Measurements from ENCODE around the gene KRTAP20-2. TPM values are rescaled to one million over a fixed set of nuclear protein-coding genes. Genes with fewer than 3 reads are reported as not detected.

KRTAP20-2 gene
- total RNA-seq (2021; fragmentation: NEBNext Ultra II Directional; extraction: Animal tissue kit (Norgen Biotek cat#: 25700)): not detected in 2 replicates
- not detected in 2 replicates for polyA plus RNA-seq (2011; rRNA removed)
- polyA plus RNA-seq (2011; cell fraction: cytosol; rRNA removed): not detected
- not detected for polyA plus RNA-seq (2011; cell fraction: nucleus; rRNA removed)
- polyA plus RNA-seq (2012, experiment 1 of 2): not detected in 4 replicates
- not detected for polyA plus RNA-seq (2012, experiment 2 of 2)
- polyA plus RNA-seq (2013, experiment 1 of 2): not detected
- polyA plus RNA-seq (2013, experiment 2 of 2): not detected
- polyA minus RNA-seq (2011; rRNA and poly(A)+ RNA removed): not detected in 2 replicates
- not detected for polyA minus RNA-seq (2011; cell fraction: cytosol; rRNA and poly(A)+ RNA removed)
- polyA minus RNA-seq (2011; cell fraction: nucleus; rRNA and poly(A)+ RNA removed): not detected
- long read RNA-seq, experiment 1: 0 reads
- long read RNA-seq, experiment 2: 0 reads

GRCh38 chr21:30634906-30635305 is at the start of gene KRTAP20-2:
Gene KRTAP20-2, plus strand, starts transcription at chr21:30635206. Its CDS starts 58 bp downstream, at chr21:30635264.
- Histone ChIP-seq H3K18ac (ENCODE audit: extremely low read depth, low read length) (no peak within 1 kb of the TSS), H4K5ac (ENCODE audit: insufficient read length, low read depth, low read length) (no peak within 1 kb of the TSS), H3K36me3 (ENCODE audit: control insufficient read depth in 2 of 4, insufficient read depth in 4 of 4, low read length in 3 of 4) (no peaks in the 10 kb centered on the region), H3K9ac (replicated peaks in 1 of 4; ENCODE audit: extremely low read depth in 1 of 4, low read depth in 3 of 4, low read length in 3 of 4) (no peak within 1 kb of the TSS), H2AFZ (ENCODE audit: low read length) (no peak within 1 kb of the TSS), H3K27me3 (replicated peaks in 1 of 4; ENCODE audit: control insufficient read depth in 3 of 4, extremely low read depth in 1 of 4, insufficient read depth in 3 of 4, low read length in 3 of 4) (no peaks in the 10 kb centered on the region), H4K20me1 (replicated peaks in 1 of 2; ENCODE audit: control insufficient read depth in 1 of 2, insufficient read depth in 2 of 2, low read length in 2 of 2) (no peaks in the 10 kb centered on the region), H4K91ac (replicated peaks; ENCODE audit: insufficient read length, low read length) (no peak within 1 kb of the TSS), H3K56ac (replicated peaks; ENCODE audit: insufficient read length, low read depth, low read length) (no peak within 1 kb of the TSS), H3K79me1 (ENCODE audit: low read depth, low read length) (no peaks in the 10 kb centered on the region), H3K27ac (ENCODE audit: low read depth, low read length) (no peak within 1 kb of the TSS), H3K23ac (ENCODE audit: insufficient read length) (no peak within 1 kb of the TSS), H3K4me3 (ENCODE audit: extremely low read depth in 1 of 4, insufficient read depth in 2 of 4, low read depth in 3 of 4, low read length in 4 of 4) (no peak within 1 kb of the TSS), H2BK5ac (ENCODE audit: low read depth, low read length) (no peak within 1 kb of the TSS), H3K23me2 (ENCODE audit: low read depth, low read length) (no peaks in the 10 kb centered on the region), H2BK15ac (ENCODE audit: low read length) (no peak within 1 kb of the TSS), H2BK120ac (replicated peaks; ENCODE audit: low read depth, low read length) (no peak within 1 kb of the TSS), H3K79me2 (ENCODE audit: control insufficient read depth in 1 of 2, insufficient read depth in 2 of 2, low read length in 2 of 2) (no peaks in the 10 kb centered on the region), H2BK12ac (ENCODE audit: low read depth, low read length) (no peak within 1 kb of the TSS), H3K4me2 (ENCODE audit: insufficient read depth in 1 of 2, low read depth in 2 of 2, low read length in 2 of 2) (no peak within 1 kb of the TSS), H2AK5ac (ENCODE audit: low read depth, low read length) (no peak within 1 kb of the TSS), H2BK20ac (ENCODE audit: low read length) (no peak within 1 kb of the TSS), H4K8ac (ENCODE audit: extremely low read depth, insufficient read depth, low read length) (no peak within 1 kb of the TSS), H3K9me3 (ENCODE audit: insufficient read depth in 2 of 2, low read depth in 1 of 2, low read length in 1 of 2) (no peaks in the 10 kb centered on the region; a peak in 1 of 4 replicates), H3K4ac (replicated peaks; ENCODE audit: insufficient read length, low read depth, low read length) (no peak within 1 kb of the TSS), H3K14ac (ENCODE audit: insufficient read length) (no peak within 1 kb of the TSS), H3K4me1 (replicated peaks in 1 of 4; ENCODE audit: control insufficient read depth in 3 of 4, insufficient read depth in 4 of 4, low read length in 3 of 4) (no peaks in the 10 kb centered on the region)
- FAIRE-seq: no peak
- ChIA-PET POLR2A (ENCODE audit: partially characterized antibody) (no interaction called here), CTCF (ENCODE audit: partially characterized antibody) (no interaction called here)
- 93% methylated on average over 1 of the region's 1 CpG; no CpG with 5 or more reads in 1 of the 2 experiments for WGBS, 2 experiments (ENCODE audit: extremely low coverage in 1 of 2, insufficient coverage in 1 of 2, insufficient read length in 1 of 2, insufficient replicate concordance in 2 of 2, low coverage in 1 of 2, low lambda C conversion rate in 2 of 2, missing lambda C conversion rate in 1 of 2)
- DNase-seq (ENCODE audit: low read depth in 1 of 2, low spot score in 2 of 2): no peak
- TF ChIP-seq KDM5A (IDR thresholded peaks at IDR 0.05; ENCODE audit: low read length) (no peak), HDAC6 (IDR thresholded peaks at IDR 0.05; ENCODE audit: low read depth, low read length) (no peak), SIN3A (conservative IDR thresholded peaks at IDR 0.05 in 1 of 2, IDR thresholded peaks at IDR 0.05 in 1 of 2; ENCODE audit: low read depth in 1 of 2, low read length in 2 of 2) (no peak), SIX5 (IDR thresholded peaks at IDR 0.05; ENCODE audit: low read depth, low read length) (no peak), BACH1 (IDR thresholded peaks at IDR 0.05; ENCODE audit: low read length) (no peak), JUND (IDR thresholded peaks at IDR 0.05; ENCODE audit: low read length) (no peak), PHF8 (conservative IDR thresholded peaks at IDR 0.05; ENCODE audit: low read depth, low read length) (no peak), CBX8 (IDR thresholded peaks at IDR 0.05; ENCODE audit: borderline replicate concordance, low read depth, low read length) (no peak), CEBPB (IDR thresholded peaks at IDR 0.05; ENCODE audit: low read depth, low read length) (no peak), SIRT6 (IDR thresholded peaks at IDR 0.05; ENCODE audit: low read length) (no peak), SRF (IDR thresholded peaks at IDR 0.05; ENCODE audit: low read depth, low read length) (no peak), TBP (IDR thresholded peaks at IDR 0.05; ENCODE audit: low read depth, low read length) (no peak), KDM1A (IDR thresholded peaks at IDR 0.05; ENCODE audit: borderline replicate concordance, low read length) (no peak), TAF7 (optimal IDR thresholded peaks at IDR 0.05; ENCODE audit: borderline replicate concordance, low read depth, low read length) (no peak), SP4 (IDR thresholded peaks at IDR 0.05; ENCODE audit: low read length) (no peak)
